GM21367 (cell line): Measurements from ENCODE around the gene CELA2A.
"Not testable (repeated sequence)": the region's sequence is repeated elsewhere in the genome, so short reads cannot be mapped to it uniquely, and the experiment has no call there.

Source experiments
- ATAC-seq: cut with Tn5 transposase; IDR thresholded peaks from one replicate; pipeline ENCODE4 v1.9.1; 2021; ENCODE audit not compliant: unreplicated experiment

The CELA2A gene

DNA sequence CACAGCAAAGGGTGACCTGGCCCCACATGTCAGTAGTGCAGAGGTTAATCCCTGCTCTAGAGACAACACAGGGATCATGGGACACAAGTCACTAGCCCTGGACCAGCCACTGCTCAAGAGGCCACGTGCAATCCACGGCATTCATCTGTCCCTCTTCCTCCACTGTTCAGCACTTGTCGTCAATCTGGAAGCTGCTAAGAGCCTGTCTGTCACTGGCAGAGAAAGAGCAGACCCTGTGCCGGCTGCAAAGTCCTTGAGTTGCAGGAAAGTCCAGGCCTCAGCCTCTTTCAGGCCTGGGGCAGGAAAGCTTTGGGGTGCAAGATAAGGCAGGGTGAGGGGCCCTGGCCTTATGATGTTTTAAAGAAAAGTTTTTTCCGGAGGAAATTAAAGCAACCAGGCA, 36.1 kb downstream of the CELA2A start:
- no peak for ATAC-seq

DNA sequence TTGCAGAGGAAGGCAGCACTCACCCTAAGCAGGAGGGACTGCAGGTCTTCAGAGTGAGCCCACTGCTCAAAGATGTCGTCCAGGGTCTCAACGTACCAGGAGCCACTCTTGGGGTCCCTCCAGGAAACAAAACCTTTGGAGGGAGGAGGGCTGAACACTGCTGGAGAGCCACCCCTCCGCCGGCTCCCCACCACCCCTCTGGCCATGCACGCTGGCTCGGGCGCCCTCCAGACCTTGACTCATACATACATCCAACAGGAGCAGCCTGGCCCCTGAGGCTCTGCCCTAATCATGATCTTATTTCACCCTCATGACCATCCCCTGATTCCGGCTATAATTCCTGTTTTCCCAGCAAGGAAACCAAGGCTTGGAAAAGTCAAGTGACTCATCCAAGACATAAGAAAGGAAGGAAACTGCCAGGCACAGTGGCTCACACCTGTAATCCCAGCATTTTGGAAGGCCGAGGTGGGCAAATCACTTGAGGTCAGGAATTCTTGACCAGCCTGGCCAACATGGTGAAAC, 37.4 kb downstream of the CELA2A start:
- no peak for ATAC-seq

DNA sequence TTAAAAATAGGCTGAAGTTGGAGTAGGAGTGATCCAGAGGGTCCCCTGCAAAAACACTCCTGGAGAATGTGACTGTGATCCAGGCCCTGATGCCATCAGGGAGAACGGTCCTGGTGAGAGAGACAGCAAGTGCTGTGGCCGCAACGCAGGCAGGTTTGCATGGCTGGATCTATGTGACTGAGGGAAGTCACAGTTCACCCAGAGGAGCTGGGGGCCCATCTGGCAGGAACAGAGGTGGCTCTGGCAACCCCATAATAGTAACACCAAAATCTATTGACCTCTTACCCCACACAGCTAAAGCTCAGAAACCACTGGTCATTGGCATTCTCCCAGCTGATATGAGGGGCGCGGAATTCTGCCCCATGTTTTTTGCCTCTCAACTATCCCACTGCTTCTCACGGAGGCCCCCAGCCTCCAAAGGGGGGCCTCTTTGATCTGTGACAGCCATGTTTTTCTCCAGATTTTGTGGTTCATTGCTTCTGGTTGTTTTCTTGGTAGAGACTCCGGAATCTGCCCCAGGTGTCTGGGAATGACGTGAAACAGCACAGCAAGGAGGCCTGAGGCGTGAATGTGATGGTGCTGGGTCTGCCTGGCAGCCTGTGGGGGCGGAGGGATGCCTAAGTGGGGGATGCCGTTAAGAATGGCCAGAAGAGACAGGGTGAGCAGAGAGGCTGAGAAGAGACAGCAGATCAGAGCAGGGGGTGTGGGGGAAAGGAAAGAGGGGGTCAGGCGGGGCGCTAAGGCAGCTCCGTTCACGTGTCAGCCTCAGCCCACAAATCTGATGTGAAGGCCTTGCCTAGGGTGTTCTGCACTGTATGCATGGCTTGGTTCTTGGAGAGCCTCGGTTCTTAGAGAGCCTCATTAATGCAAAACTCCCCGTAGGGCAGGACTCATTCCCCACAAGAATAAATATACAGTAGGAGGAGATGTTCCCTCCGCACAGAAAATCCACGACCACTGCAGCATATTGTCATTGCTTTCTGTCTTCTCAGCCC, 43.9 kb downstream of the CELA2A start:
- no peak for ATAC-seq

DNA sequence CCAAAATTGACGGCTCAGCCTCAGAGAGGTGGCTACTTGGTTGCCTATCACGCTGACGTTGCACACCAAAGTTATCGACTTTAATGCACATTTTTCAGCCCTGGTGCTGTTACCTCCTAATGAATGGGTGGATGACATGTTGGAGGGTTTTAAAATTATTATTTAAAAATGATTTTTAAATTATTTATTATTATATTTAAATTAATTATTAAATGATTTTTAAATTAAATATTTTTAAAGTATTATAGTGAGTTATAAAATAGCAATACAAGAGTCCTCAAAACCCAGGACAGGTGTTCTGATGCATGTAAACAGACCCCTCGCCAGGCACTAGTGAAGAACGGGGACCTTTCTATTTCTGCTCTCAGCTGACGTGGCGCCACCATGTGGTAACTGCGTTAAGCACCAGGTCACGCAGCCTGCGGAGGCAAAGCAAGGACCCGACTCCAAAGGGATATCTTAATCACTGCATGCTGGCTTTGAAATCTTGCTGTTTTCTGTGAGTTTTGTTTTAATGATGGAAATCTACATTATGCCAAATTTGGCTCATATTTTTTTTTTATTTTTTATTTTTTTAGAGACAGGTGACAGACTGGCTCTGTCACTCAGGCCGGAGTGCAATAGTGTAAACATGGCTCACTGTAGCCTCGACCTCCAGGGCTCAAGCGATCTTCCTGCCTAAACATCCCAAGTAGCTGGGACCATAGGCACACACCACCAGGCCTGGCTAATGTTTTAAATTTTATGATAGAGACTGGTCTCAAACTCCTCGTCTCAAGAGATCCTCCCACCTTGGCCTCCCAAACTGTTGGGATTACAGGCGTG, 44.9 kb downstream of the CELA2A start:
- ATAC-seq = no peak

DNA sequence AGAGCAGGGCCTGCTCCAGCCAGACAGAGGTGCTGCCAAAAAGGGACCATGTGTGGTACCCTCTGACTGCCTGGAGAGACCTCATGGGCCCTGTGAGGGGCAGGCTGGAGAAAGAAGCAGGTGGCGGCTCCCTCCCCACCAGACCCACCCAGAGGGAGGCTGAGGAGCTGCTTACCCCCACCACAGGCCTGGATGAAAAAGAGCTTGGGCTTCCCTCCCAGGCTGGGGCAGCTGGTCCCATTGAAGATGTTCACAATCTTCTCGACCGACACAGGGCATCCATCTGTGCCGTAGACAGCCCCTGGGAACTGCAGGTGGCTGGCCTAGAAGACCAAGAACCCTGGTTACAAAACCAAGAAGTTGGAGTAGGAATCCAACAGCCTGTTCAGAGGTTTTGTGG, 47.9 kb downstream of the CELA2A start:
- no peak for ATAC-seq

DNA sequence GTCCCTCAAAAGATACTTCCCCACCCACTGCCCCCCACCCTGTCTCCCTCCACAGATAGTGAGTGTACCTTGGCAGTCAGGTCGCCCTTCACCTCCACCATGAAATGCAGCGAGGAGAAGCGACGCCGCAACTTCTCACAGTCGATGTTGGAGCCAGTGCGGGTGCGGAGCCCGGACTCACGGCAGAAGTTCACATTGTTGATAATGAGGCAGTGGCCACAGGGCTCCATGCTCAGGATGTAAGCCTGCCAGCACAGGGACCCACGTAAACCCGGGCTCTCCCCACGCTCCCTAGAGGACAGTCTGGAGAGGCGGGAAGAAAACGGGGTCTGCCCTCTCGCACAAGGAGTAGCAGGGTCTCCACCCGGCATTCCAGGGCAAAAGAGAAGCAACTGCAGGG, 50.3 kb downstream of the CELA2A start:
- ATAC-seq = no peak

DNA sequence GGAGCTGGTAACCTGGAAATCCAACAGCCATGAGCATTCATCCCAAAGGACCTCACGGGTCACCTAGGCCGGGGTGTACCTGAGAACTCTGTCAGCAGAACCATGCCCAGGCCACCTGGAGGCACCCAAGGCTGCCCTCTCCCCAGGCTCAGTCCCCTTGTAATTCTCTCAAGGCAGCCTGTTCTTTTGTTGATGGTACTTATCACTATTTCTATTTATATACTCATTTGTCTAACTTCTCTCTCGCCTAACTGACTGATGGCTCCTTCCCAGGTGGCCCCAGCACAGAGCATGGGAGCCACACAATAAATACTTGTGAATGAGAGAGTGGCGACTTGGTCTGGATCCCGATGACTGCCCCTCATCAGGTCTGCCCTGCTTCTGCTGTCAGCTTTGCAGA, 50.7 kb downstream of the CELA2A start:
- ATAC-seq = no peak

DNA sequence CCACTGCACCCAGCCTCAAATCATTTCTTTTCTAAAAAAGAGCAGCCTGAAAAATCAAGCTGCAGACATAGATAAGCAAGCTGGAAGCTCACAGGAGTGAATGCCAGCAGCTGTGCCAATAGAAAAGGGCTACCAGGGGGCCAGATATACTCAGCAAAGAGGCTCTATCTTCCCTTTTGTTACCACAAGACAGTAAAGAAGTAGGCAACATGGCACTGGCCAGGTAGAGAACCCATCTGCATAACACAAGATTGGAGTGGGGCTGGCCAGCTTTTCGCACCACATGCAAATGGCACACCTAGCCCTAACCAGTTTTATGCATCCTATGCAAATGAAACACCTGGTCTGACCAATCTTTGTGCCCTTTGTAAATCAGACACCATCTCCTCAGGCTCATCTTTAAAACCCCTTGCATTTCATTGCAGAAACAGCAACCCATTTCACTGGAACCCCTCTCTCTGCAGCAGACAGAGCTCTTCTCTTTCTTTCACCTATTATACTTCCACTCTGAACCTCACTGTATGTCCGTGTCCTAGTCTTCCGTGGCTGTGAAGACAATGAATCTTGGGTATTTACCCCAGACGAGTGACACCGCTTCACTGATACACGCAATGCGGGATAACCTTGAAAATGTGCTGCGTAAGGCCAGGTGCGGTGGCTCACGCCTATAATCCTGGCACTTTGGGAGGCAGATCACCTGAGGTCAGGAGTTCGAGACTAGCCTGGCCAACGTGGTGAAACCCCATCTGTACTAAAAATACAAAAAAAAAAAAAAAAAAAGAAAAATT, 52.4 kb downstream of the CELA2A start:
- no peak for ATAC-seq

DNA sequence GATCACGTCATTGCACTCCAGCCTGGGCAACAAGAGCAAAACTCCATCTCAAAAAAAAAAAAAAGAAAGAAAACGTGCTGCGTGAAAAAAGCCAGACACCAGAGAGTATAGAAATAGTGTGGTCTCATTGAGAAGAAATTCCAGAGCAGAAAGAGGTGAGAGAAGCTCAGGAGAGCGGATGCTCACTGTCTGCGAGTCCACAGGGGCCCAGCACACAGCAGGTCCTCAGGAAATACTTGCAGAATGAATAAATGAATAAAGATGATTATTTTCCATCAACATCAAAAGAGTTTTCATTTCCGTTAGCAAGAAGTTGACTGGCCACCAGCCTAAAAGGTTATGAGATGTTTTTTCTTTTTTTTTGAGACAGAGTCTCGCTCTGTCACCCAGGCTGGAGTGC, 53.1 kb downstream of the CELA2A start:
- no peak for ATAC-seq

DNA sequence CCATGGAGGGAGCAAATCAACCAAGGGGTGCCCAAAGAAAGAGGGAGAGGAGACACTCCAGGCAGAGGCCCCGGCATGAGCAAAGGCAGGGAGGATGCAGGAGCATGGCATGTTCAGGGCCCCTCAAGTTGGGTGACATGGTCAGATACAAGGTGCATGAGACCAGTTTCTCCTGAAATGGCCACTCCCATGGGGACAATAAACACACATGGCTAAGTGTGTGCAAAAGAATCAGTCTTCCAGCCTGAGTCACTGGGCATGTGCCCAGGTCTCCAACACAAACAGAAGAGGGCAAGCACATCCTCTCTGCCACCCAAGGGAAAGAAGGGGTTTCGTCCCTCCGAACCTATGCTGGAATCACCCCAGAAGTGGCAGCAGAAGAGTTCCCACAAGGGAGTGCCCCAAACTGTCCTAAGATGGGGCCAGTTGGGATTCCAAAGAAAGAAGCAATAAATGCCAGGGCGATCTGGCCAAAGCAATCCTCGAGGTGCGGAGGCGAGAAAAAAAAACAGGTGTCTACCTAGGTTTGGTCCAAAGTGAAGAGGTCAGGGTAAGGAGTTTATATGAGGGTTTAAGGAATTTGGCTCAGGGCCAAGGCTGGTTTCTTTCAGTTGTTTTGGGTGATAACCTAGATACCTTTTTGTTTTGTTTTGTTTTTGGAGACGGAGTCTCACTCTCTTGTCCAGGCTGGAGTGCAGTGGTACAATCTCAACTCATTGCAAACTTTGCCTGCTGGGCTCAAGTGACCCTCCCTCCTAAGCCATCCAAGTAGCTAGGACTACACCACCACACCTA, 54.3 kb downstream of the CELA2A start:
- no peak for ATAC-seq

DNA sequence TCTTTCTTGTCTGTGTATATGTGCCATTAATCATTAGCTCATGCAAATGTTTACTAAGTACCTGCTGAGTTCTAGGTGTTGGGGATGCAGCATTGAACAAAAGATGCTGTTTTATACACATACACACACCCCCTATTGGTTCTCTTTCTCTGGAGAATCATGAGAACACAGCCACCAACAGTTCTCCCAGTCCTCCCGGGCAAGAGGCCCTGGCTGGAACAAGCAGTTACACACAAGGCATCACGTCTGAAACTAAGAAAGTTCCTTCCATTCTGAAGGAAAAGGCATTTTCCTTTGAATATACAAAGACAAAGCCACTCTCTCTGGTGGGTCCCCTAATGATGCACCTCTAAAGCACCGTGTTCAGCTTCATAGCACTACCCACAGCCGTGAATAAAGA, 56.7 kb downstream of the CELA2A start:
- ATAC-seq = no peak

DNA sequence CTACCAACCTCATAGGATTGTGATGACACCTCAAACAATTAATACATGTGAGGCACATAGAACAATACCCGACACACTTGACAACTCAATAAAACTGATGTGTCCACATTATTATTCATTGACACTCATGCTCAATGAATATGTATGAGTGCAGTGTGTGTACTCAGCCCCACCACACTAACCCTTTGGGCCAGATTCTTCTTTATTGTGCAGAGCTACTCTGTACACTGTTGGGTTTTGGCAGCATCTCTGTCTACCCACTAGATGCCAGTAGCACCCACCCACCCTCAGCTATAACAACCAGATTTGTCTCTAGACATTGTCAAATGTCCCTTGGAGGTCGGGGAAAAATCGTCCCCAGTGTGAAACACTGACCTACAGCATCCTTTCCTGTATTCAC, 57.4 kb downstream of the CELA2A start:
- ATAC-seq = no peak

DNA sequence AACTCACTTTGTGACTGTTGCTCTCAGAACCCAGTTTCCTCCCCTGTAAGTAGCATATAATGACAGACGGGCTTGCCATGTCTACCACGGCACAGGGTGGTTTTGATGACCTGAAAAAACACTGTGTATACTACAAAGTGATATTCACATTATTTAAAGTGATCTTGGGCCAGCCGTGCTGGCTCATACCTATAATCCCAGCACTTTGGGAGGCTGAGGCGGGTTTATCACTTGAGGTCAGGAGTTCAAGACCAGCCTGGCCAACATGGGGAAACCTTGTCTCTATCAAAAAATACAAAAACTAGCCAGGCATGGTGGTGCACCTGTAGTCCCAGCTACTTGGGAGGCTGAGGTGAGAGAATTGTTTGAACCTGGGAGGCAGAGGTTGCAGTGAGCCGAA, 58.0 kb downstream of the CELA2A start:
- ATAC-seq = not testable (repeated sequence)

DNA sequence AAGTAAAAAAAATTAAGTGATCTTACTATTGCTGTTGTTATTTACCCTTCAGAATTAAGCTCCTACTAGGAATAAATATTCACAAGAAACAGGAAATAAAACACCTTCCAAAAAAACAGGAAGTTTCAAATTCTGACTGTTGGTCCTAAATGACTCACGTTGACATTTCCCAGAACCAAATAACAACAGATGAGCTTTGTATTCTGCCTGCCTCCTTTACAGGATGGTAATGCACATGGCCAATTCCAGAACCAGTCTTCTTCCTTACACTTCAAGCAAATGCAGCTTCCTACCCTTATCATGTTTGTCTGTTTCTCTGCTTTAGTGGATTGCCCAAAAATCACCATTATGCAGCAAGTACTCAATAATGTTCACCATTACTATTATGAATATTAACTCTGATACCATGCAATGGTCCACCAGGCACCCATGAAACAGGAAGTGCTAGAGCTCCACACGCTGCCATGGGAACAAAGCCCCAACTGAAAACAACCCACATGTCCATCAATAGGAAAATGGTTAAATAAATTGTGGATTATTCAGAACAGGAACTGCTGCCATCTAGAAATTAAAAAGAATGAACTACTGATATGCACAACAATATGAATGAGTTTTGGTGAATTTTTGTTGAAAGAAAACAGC, 58.6 kb downstream of the CELA2A start:
- no peak for ATAC-seq

DNA sequence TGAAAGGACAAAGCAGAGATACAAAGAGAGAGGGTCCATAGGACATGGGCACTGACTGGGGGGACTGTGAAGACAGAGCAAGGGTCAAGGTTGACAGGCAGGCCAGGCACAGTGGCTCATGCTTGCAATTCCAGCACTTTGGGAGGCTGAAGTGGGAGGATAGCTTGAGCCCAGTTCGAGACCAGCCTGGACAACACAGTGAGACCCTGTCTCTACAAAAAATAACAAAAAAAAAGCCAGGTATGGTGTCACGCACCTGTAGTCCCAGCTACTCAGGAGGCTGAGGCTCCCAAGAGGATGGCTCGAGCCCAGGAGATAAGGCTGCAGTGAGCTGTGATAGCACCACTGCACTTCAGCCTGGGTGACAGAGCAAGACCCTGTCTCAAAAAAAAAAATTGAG, 63.1 kb downstream of the CELA2A start:
- no peak for ATAC-seq

DNA sequence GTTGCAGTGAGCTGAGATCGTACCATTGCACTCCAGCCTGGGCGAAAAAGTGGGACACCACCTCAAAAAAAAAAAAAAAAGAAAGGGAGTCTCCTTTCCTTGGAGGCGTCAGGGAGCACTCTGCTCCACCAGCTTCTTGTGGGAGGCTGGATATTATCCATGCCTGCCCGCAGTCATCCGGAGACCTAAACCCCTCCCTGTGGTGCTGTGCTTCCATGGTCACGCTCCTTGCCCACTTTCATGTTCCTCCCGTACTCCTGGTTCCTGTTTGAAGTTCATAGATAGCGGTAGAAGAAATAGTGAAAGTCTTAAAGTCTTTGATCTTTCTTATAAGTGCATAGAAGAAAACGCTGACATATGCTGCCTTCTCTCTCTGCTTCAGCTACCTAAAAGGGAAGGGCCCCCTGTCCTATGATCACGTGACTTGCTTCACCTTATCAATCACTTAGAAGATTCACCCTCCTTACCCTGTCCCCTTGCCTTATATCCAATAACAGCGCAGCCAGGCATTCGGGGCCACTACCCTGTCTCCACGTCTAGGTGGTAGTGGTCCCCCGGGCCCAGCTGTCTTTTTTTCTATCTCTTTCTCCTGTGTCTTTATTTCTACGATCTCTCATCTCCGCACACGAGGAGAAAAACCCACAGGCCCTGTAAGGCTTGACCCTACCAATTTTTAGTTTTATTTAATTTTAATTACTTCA, 64.8 kb downstream of the CELA2A start:
- not testable (repeated sequence) for ATAC-seq
